HG03442 (cell line): ENCODE data around the gene OR12D3.
"Not testable (repeated sequence)": the region's sequence is repeated elsewhere in the genome, so short reads cannot be mapped to it uniquely, and the experiment has no call there.

Experiments used
- ATAC-seq: cut with Tn5 transposase; IDR thresholded peaks from one replicate; pipeline ENCODE4 v1.9.1; 2021; ENCODE audit warnings: mild to moderate bottlenecking, moderate library complexity; ENCODE audit not compliant: unreplicated experiment

The OR12D3 gene, protein sequence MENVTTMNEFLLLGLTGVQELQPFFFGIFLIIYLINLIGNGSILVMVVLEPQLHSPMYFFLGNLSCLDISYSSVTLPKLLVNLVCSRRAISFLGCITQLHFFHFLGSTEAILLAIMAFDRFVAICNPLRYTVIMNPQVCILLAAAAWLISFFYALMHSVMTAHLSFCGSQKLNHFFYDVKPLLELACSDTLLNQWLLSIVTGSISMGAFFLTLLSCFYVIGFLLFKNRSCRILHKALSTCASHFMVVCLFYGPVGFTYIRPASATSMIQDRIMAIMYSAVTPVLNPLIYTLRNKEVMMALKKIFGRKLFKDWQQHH

DNA sequence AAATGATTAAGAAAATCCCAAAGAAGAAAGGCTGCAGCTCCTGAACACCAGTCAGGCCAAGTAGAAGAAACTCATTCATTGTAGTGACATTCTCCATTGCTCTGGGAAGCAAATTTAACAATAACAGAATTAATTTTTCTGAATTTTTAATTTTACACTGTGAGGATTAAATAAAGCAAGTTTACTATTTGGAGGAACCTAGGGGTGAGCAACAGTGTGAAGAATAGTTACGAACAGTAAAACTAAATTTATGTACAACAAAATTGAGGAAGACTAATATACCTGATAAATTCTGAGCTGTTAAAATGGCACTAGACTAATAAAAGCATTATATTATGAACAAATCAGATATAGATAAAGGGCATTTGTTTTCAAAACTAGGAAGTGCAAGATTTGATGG is at the start of gene OR12D3:
TSS of gene OR12D3 (minus strand) at position 101 of the 400 bp plus-strand sequence. CDS start at position 97, 4 bp downstream.
- ATAC-seq = no peak

DNA sequence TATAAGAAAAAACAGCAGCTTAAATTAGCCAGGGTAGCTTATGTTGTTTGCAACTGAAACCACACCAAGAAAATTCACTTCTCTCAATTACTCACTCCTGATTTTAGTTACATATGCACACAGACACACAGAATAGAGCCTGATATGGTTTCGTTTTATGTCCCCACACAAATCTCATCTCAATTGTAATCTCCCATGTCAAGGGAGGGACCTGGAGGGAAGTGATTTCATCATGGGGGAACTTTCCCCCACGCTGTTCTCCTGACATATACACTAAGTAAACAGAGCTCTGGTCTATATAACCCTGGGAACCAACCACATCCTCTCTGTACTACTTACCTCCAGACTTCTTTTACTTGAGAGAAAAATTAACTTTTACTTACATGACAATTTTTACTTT is 49.5 kb upstream of the OR12D3 start:
- ATAC-seq = no peak

DNA sequence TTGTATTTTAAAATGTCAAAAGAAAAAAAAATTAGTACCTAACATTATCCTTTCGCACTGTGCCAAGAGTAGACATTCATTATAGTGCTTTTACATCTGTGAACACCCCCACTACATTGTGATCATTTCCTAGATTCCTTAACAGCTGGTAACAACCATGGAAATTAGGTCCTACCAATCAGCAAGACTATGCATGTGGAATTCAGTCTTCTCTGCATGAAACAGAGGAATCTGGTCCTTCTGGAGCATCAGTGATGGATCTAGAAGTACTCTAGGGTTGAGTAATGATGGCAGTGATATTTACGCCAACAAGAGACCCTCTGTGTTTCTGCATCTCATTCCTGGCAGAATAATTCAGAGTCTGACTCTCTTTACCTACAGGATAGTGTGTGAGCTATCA is 49.1 kb upstream of the OR12D3 start:
- no peak for ATAC-seq

DNA sequence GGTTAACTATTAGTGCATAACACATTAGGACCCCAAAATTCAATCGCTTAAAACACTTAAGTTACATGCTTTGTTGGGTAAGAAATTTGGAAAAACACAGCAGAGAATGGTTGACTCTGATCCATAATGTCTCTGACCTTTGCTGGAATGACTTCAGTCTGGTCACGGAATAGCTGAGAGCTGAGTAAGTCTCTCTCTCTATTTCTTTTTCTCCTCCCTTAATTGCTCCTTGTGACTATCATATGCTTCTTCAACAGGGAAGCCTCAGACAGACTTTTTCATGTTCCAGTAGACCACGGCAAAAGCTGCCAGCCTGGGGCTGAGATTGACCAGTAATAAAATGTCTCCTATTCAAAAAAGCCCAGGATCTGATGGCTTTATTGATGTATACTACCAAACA is 44.4 kb upstream of the OR12D3 start:
- no peak for ATAC-seq

DNA sequence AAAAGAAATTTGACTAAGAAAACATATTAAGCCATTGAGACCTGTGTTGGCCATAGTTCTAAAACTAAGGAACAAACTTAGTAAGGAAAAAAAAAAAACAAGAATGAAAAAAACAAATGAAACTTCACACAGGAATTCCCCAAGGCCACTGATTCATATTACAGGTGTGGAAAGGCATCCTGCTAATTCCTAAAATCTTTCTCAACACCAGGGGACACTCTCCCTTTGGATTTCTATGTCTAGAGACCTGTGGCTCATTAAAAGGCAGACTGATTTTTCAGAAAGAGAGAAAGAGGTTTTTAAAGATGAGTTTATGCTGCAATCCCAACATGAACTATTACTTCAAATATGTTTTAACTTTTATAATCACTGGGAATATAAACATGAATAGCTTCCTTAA is 39.5 kb upstream of the OR12D3 start, which contains the start of gene OR12D1:
TSS of gene OR12D1 (plus strand) at position 341 of the 400 bp plus-strand sequence.
- no peak for ATAC-seq

DNA sequence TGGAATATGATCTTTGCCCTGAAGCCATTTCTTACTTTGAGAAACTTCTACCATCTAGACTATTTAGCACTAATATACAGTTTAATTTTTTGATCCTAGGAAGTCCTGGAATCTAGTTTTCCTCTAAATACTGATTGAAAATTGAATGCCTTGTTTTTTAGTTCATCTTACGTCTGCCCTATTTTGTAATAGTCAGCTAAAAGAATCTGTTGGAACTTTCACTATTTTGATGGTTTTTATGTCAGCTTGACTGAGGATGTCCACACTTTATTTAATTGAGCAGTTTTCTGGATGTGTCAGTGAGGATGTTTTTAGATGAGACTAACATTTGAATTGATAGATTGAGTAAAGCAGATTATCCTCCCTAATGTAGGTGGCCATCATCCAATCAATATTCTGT is 28.7 kb upstream of the OR12D3 start:
- ATAC-seq = no peak

DNA sequence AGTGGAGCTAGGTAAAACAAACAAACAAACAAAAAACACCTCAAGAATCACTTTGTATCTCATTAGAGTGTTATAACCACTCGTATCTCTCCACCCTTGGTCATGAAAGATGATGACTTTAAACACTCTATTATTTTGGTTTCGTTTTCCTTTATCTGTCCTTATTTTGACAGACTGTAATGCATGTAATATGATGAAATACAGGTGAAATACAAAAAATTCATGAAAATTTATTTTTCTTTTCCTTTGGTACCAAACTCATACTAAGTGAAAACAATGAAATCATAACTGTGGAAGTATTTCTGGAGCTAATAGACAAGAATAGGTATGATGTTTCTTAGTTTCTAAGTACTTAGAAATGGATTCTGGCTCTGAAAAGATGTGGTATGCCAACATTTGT is 24.4 kb upstream of the OR12D3 start:
- no peak for ATAC-seq

DNA sequence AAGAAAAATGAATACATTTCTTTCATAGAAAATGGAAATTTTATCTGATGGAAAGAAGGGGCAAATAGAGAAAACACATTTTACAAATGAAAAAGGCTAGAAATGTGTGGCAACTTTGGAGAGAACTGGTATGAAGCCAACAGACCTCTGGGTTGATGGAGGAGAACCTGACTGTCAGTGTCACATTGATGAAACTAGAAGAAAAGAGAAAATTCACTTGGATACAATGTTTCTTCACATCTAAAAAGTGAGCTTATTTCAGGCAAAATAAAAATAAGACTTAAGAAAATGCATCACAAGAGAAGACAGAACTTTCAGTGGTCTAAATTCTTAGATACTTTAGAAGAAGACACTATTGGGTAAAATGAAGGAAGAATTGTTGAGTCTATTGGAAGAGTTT is 20.2 kb upstream of the OR12D3 start, which contains the start of gene OR12D2:
TSS of gene OR12D2 (plus strand) at position 301 of the 400 bp plus-strand sequence. CDS start 1,069 bp downstream, outside the sequence.
- ATAC-seq = no peak

DNA sequence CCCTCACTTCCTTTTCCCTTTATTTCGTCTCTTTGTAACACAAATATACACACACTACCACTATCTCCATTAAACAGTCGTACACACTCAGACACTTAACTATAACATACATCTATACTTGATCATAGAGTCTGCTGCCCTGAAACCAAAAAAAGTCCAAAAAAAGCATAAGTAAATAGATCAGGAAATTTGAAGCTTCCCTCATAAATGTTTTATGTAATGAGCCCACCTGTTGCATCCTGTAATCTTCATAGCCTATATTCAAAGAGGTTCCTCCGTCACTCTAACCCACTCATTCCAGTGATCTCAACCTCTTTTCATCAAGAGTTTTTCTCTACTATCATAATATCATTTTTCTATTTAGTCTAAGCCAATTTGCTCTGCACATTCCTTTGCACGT is 13.4 kb upstream of the OR12D3 start:
- no peak for ATAC-seq

DNA sequence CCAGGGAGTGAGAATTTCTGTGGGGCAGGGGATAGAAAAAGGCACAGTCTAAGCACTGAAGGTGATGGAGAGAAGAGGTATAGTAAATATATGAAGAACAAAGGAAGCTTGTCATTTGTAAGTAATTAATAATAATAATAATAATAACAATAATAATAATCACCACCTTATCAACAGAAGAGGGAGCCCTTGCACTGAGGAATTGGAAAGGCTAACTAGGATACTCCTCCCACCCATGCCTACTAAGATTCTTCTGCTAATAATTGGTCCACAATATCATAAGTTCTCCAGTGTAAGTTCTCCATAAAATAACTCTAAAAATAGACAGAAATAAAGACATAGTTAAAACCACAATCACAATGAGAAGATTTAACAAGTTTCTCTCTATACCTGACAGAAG is 912 bp upstream of the OR12D3 start:
- no peak for ATAC-seq

DNA sequence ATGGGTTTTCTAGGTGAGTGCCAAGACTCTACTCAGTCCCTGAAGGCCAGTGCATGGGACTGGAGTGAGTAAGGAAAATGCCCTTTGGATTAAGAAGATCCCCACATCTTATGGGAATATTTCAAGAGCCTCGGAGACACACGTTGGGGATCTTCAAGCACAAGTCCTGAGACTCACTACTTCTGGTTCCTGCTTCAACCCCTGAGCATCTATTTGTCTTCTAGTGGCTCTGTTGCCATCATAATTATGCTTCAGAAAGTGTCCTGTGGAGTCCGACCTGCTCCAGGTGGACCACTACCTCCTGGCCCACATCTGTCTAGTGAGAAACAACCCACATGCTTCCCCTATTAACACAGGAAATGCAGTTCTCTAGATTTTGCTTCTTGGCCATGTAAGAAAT is 6.3 kb downstream of the OR12D3 start, which contains the start of gene OR5V1:
TSS of gene OR5V1 (minus strand) at position 101 of the 400 bp plus-strand sequence. CDS start 12,670 bp downstream, outside the sequence.
- ATAC-seq = no peak

DNA sequence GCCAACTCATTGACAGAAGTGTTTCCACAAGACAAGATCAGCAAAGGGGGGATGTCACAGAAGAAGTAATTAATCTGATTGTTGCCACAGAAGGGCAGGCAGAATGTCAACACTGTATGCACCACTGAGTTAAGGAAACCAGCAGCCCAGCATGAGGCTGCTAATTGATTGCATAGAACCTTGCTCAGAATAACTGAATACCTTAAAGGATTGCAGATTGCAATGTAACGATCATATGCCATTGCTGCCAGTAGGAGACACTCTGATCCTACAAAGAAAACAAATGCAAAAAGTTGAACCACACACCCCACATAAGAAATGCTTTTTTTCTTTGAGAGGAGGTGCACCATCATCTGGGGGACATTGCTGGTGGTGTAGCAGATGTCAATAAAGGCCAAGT is 19.5 kb downstream of the OR12D3 start:
- ATAC-seq = no peak

DNA sequence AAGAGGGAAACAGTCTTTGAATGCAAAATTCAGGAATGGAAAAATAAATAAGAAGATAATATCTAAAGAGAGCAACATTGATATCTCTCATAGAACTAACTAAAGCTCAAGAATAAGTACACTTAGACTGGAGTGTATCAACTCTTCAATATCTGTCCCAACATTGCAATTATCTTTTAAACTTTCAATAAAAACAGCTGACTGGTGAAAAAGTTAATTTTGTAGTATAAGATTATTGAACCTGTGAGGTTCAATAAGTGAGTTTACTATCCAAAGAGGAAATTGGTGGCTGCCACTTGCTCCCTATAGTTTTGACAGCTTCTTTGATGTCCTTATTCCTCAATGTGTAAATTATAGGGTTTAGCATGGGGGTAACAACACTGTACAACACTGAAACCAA is 20.1 kb downstream of the OR12D3 start:
- no peak for ATAC-seq

DNA sequence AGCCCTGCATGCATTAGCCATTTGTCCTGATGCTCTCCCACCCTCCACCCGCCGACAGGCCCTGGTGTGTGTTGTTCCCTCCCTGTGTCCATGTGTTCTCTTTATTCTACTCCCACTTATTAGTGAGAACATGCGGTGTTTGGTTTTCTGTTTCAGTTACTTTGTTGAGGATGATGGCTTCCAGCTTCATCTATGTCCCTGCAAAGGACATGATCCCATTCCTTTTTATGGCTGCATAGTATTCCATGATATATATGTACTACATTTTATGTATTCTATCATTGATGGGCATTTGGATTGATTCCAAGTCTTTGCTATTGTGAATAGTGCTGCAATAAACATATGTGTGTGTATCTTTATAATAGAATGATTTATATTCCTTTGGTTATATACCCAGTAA is 25.7 kb downstream of the OR12D3 start:
- not testable (repeated sequence) for ATAC-seq

DNA sequence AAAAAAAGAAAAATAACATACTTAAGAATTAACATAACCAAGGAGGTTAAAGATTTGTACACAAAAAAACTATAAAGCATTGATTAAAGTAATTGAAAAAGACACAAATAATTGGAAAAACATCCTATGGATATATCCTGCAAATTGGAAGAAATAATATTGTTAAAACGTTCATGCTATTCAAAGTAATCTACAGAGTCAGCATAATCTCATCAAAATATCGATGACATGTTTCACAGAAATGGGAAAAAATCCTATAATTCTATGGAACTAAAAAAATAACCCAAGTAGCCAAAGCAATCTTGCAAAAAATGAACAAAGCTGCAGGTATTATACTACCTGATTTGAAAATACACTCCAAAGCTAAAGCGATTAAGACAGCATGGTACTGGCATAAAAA is 29.7 kb downstream of the OR12D3 start:
- no peak for ATAC-seq

DNA sequence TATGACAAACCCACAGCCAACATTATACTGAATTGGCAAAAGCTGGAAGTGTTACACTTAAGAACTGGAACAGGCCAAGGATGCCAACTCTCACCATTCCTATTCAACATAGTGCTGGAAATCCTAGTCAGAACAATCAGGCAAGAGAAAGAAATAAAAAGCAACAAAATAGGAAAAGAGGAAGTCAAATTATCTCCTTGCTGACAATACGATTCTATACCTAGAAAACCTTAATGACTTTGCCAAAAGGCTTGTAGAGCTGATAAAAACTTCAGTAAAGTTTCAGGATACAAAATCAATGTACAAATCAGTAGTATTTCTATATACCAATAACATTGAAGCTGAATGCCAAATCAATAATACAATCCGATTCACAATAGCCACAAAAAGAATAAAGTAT is 38.8 kb downstream of the OR12D3 start:
- ATAC-seq = no peak

DNA sequence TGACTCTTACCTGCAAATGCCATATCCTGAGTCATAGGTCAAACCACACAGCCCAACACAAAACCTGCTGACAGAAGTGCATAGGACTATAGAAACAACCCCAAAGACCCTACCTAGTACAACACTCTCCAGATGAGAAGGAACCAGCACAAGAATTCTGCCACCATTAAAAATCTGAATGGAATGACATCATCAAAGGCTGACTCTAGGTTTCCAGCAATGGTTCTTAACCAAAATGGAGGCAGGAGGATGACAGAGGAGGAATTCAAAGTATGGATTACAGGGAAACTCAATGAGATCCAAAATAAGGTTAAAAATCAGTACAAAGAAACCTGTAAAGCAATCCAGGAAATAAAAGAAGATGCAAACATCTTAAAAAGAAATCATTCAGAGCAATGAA is 42.4 kb downstream of the OR12D3 start:
- ATAC-seq = no peak

DNA sequence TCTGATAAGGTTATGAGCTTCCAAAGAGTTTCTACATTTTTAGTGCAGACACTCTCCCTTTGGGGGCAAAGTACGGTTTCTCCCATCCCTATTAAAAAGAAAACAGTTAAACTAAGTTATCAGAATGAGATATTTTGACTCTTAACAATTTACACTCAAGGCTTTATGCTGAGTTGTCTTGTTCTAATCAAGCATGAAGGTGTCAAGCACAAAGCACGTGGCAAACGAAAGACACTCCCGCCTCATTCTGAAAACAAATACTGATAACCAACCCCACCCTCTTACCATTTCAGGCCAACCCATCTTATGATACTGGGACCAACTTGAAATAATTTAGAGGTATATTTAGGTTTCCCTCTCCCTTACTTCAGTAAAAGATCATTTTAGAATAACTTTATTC is 49.3 kb downstream of the OR12D3 start:
- no peak for ATAC-seq
